Upper lobe of left lung (tissue), 6 donors: ENCODE results near the gene L1CAM. TPM values are rescaled to one million over a fixed set of nuclear protein-coding genes. Genes with fewer than 3 reads are reported as not detected.
"Not testable (repeated sequence)": the region's sequence is repeated elsewhere in the genome, so short reads cannot be mapped to it uniquely, and the experiment has no call there.

Experiments
- ATAC-seq, 2 donors: fragments of 200-7000 bp; cut with Tn5 transposase; one replicate each; pipeline ENCODE4 v1.9.1; 2022; ENCODE audit warnings: mild to moderate bottlenecking in 2 of 2, moderate library complexity in 2 of 2; ENCODE audit not compliant: low FRiP score in 2 of 2
- DNase-seq, 2 donors: peaks; one replicate each; pipeline ENCODE4 v3.0.0-alpha.2; 2019 to 2020
- H3K27ac ChIP-seq, 4 donors: fragments of 200-600 bp; sonication (generic); one replicate each; pipeline ENCODE4 v1.5.1; 2016 to 2019
- H3K27me3 ChIP-seq, 4 donors: fragments of 200-600 bp; sonication (generic); one replicate each; pipeline ENCODE4 v1.5.1; 2017 to 2019
- H3K36me3 ChIP-seq, 4 donors: fragments of 200-600 bp; sonication (generic); one replicate each; pipeline ENCODE4 v1.5.1; 2016 to 2019
- H3K4me1 ChIP-seq, 4 donors: fragments of 200-600 bp; sonication (generic); one replicate each; pipeline ENCODE4 v1.5.1; 2018 to 2019
- H3K4me3 ChIP-seq, 4 donors: fragments of 200-600 bp; sonication (generic); one replicate each; pipeline ENCODE4 v1.5.1; 2017 to 2019; ENCODE audit warnings: mild to moderate bottlenecking in 2 of 4, moderate library complexity in 1 of 4
- H3K9me3 ChIP-seq, 4 donors: fragments of 200-600 bp; sonication (generic); one replicate each; pipeline ENCODE4 v1.5.1; 2018 to 2019
- CTCF ChIP-seq, 6 experiments: fragments of 450-650 bp in 4 of 6; fragments of 200-600 bp in 2 of 6; sonication (generic) in 2 of 6; IDR thresholded peaks; one replicate each; pipeline ENCODE4 v1.5.1; 2016 to 2019; ENCODE audit warnings: antibody characterized with exemption in 6 of 6
- EP300 ChIP-seq, 4 donors: sonication (generic); formaldehyde crosslinking; IDR thresholded peaks; one replicate each; pipeline ENCODE4 v1.5.1; 2017; ENCODE audit warnings: antibody characterized with exemption in 4 of 4, control low read depth in 2 of 4
- POLR2A ChIP-seq, 4 donors: fragments of 450-650 bp; IDR thresholded peaks; one replicate each; pipeline ENCODE4 v1.5.1; 2016 to 2017; ENCODE audit warnings: antibody characterized with exemption in 4 of 4, mild to moderate bottlenecking in 2 of 4
- POLR2AphosphoS5 ChIP-seq, 2 donors: sonication (generic); formaldehyde crosslinking; IDR thresholded peaks; one replicate each; pipeline ENCODE4 v1.5.1; 2017; ENCODE audit warnings: antibody characterized with exemption in 2 of 2
- WGBS, 2 donors: methylation state at CpG; one replicate each; pipeline ENCODE4 v1.1.5; 2017 to 2018; 5-methylcytosine and 5-hydroxymethylcytosine counted together
- total RNA-seq, 6 donors: library from RNA; depleted of rRNA in 4 of 6; stranded (reverse); fragments of >200 nt in 4 of 6; gene quantifications; one replicate each; pipeline versions ENCODE4 v1.1.0 to v1.2.1, GENCODE V29; 2016 to 2021
- donor health status: DM: no; HTN: no; CAD: no; lungs with moderate emphysema.
- donor health status: DM: no; HTN: yes; CAD: no; lungs with severe emphysema.

Gene L1CAM
- total RNA-seq, 6 donors from 2014 or later = 0.52 to 10.0 (median 1.1) TPM; not detected in 1

DNA sequence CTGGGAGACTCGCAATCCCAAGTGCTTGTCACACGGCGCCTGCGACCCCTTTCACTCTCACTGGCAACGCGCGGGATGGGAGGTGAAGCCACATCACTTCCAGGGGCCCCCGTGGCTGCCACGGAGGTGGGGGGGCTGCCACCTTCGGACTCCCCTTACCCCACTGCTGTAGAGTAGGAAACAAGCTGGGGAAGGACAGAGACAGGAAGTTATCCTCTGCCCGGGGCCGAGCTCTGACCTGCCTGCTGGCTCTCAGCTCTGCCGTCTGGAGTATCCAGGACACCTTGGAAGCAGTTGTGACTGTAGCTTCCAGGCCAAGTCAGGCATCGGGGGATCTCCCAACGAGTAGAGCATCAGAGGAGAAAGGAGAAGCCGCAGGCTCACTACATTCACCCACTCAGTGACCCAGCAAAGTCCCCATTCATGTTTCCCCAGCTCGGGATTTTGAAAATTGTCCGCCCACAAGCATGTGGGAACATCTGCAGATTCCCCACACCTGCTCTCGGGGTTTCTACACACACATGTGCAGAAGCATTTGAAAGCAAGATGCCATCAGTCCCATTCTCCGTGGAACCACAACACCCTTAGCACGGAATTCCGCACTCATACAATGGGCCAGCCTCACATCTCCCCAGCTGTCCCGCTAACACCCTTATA lies 66.5 kb downstream of the L1CAM start:
- TF ChIP-seq EP300 (IDR thresholded peaks at IDR 0.05) (no peak), POLR2AphosphoS5 (IDR thresholded peaks at IDR 0.05) (no peak), POLR2A (IDR thresholded peaks at IDR 0.05) (no peak), CTCF (IDR thresholded peaks at IDR 0.05) (no peak)
- 56 to 96% methylated on average over 5 to 23 of the region's 23 CpGs for WGBS, 2 donors
- Histone ChIP-seq H3K27ac (peak overlapping the region in 1 of 4 donors; percentile 16), H3K36me3 (no peaks in the 10 kb centered on the region), H3K4me3 (peak overlapping the region in 3 of 4 donors; percentile 31 to 48 (median 47)), H3K4me1 (peaks cover 0 to 13% (median 5%) of the 10 kb centered on the region in 4 donors), H3K9me3 (no peaks in the 10 kb centered on the region), H3K27me3 (peaks cover 0 to 17% (median 0%) of the 10 kb centered on the region in 4 donors)
- peak in 1 of 2 donors; percentile 46 for DNase-seq
- ATAC-seq = no peak

DNA sequence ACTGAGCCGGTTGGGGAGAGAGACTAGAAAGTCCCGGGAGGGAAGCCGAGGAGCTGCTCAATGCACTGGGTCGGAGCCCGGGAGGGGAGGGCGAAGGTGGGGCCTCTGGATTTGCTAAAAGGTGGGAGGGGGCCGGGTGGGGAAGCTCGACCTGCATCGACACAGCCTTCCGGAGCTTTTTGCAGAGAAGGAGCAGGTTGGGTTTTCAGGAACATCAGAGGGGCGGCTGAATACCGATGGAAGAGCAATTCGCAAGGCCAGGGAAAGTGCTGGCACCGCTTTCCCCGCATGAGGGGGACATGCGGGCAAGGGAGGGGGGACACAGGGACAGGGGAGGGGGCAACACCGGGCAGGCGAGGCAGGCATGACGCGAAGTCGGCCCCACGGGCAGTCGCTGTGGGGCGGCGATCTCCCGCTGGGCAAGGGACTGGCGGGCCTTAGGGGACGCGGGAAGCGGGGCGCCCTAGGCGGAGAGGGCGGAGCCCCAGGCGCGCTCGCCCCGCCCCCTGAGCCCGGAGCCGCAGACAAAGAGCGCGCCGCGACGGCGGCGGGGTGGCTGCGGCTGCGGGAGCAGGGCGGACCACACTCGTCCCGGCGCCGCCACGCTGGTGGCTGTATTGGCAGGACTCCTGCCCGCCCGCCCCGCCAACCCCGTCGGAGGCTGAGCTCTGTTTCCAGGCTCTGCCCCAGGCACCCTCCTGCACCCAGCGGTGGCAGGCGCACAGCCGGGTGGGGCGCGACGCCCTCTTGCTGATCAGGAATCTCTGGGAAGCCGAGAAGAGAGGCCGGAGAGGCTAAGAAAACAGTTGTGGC lies 67.2 kb downstream of the L1CAM start:
- WGBS, 2 donors = 31 to 44% methylated on average over 10 to 44 of the region's 67 CpGs

GRCh38 chrX:153818064-153818463 lies 67.9 kb downstream of the L1CAM start:
- peaks cover 0 to 17% (median 0%) of the 10 kb centered on the region in 4 donors for H3K27me3 ChIP-seq
- not testable (repeated sequence) for DNase-seq

More for the DNA sequence above, 67.2 kb downstream of the L1CAM start:
- H3K9me3 ChIP-seq = no peaks in the 10 kb centered on the region
- H3K4me1 ChIP-seq = peaks cover 0 to 13% (median 5%) of the 10 kb centered on the region in 4 donors
- peaks cover 0 to 17% (median 0%) of the 10 kb centered on the region in 4 donors for H3K27me3 ChIP-seq
- TF ChIP-seq POLR2AphosphoS5 (IDR thresholded peaks at IDR 0.05) (no peak), POLR2A (IDR thresholded peaks at IDR 0.05) (no peak), CTCF (IDR thresholded peaks at IDR 0.05) (no peak), EP300 (IDR thresholded peaks at IDR 0.05) (no peak)
- peak in 1 of 2 donors; percentile 92 for DNase-seq
- H3K27ac ChIP-seq = peak overlapping the region in 1 of 4 donors; percentile 16
- H3K4me3 ChIP-seq = peak overlapping the region in 3 of 4 donors; percentile 31 to 48 (median 47)
- H3K36me3 ChIP-seq = no peaks in the 10 kb centered on the region
- peak in 1 of 2 donors; percentile 83 for ATAC-seq

DNA sequence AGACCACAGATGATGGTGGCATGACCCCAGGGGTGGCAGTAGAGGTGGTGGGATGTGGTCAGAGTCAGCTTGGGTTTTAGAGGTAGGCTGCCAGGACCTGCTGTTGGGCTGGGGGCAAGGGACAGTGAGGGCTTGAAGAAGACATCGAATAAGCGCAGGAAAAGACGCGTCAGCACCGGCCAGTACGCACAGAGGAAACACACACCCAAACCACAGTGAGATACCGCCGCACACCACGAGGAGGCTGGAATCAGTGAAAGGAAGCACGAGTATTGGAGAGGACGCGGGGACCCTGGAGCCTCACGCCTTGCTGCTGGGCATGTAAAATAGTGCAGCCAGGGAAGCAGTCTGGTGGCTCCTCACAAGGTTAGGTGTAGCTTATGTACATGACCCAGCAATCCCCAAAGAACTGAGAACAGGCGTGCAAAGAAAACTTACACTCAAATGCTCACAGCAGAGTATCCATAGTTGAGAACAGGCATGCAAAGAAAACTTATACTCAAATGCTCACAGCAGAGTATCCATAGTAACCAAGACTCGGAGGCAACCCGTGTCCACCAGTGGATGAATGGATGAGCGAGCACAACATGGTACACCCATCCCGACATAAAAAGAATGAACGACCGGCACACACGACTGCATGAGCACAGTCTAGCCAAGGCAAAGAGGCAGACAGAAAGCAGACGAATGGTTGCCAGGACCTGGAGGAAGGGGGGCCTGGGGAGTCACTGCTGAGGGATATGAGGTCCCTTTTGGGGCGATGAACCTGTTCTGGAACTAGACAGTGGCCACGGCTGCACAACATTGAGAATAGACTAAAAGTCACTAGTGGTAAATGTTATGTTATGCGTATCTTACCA lies 68.9 kb downstream of the L1CAM start:
- ATAC-seq (no peak), DNase-seq (no peak)
- TF ChIP-seq POLR2AphosphoS5 (IDR thresholded peaks at IDR 0.05) (no peak), CTCF (IDR thresholded peaks at IDR 0.05) (peak in 1 of 6 experiments; percentile 26)
- Histone ChIP-seq H3K4me1 (peaks cover 0 to 13% (median 5%) of the 10 kb centered on the region in 4 donors), H3K27ac (no peak overlapping the region), H3K9me3 (no peaks in the 10 kb centered on the region), H3K4me3 (no peak overlapping the region), H3K27me3 (peaks cover 0 to 17% (median 0%) of the 10 kb centered on the region in 4 donors), H3K36me3 (no peaks in the 10 kb centered on the region)
- WGBS, 2 donors = 69 to 82% methylated on average over 18 to 19 of the region's 25 CpGs

More at GRCh38 chrX:153818064-153818463, 67.9 kb downstream of the L1CAM start:
- 75 to 85% methylated on average over 9 of the region's 9 CpGs for WGBS, 2 donors
- H3K4me3 ChIP-seq, H3K36me3 ChIP-seq, H3K9me3 ChIP-seq, H3K27ac ChIP-seq, ATAC-seq: not testable (repeated sequence)
- H3K4me1 ChIP-seq = peaks cover 0 to 13% (median 5%) of the 10 kb centered on the region in 4 donors
